GM12878 (cell line): ENCODE data around the gene NKIRAS1. TPM values are rescaled to one million over a fixed set of nuclear protein-coding genes. Genes with fewer than 3 reads are reported as not detected.

Source experiments
- ATAC-seq: fragments of 200-7000 bp; cut with Tn5 transposase; 3 replicates; pipeline ENCODE4 v1.9.1; 2020; ENCODE audit warnings: mild to moderate bottlenecking, moderate library complexity
- BruUV-seq: library from RNA; stranded (reverse); fragments of 400-500 nt; replicated peaks from 2 replicates; lab custom pipeline; 2021; lab: Mats Ljungman, UMichigan
- CTCF ChIA-PET: fragments of 300-600 bp; sonication (Branson Sonifier 250); formaldehyde crosslinking; extraction: SDS; loops from one replicate; lab custom pipeline; 2021; ENCODE audit warnings: inconsistent platforms; lab: Yijun Ruan, JAX
- POLR2A ChIA-PET: fragments of 350-600 bp; formaldehyde crosslinking; extraction: SDS; loops from one replicate; lab custom pipeline; 2021; ENCODE audit warnings: inconsistent platforms; lab: Charles Lee
- RAD21 ChIA-PET: fragments of 300-600 bp; sonication (Branson Sonifier 250); formaldehyde crosslinking; loops from one replicate; lab custom pipeline; 2023; ENCODE audit warnings: antibody characterized with exemption; ENCODE audit not compliant: unreplicated experiment; lab: Charles Lee
- SMC1A ChIA-PET: fragments of 300-600 bp; sonication (Branson Sonifier 250); formaldehyde crosslinking; loops from one replicate; lab custom pipeline; 2023; ENCODE audit not compliant: unreplicated experiment, uncharacterized antibody; lab: Charles Lee
- DNase-seq: peaks from one replicate; pipeline ENCODE4 v3.0.0-alpha.2; 2011; ENCODE audit warnings: low read depth, low spot score
- FAIRE-seq: peaks from 3 replicates; lab custom pipeline; 2011; peaks lifted over from hg19 to GRCh38; lab: Jason Lieb, UNC
- H2AFZ ChIP-seq: 2 replicates; pipeline ENCODE4 v1.6.0; 2011; ENCODE audit warnings: low read depth, low read length, control low read depth; ENCODE audit not compliant: control insufficient read depth
- H3K27ac ChIP-seq: 2 replicates; pipeline ENCODE4 v1.5.1; 2011; ENCODE audit warnings: control low read depth; ENCODE audit not compliant: control insufficient read depth, insufficient read depth
- H3K27me3 ChIP-seq, 2 experiments: replicated peaks in 1 of 2; 2 replicates each; pipeline versions ENCODE4 v1.6.0 to v1.6.1; 2011; ENCODE audit warnings: low read length in 1 of 2; ENCODE audit not compliant: control insufficient read depth in 2 of 2, insufficient read depth in 2 of 2
- H3K36me3 ChIP-seq, 2 experiments: 2 replicates each; pipeline ENCODE4 v1.5.1; 2011; ENCODE audit warnings: low read length in 1 of 2; ENCODE audit not compliant: control insufficient read depth in 2 of 2, insufficient read depth in 2 of 2
- H3K4me1 ChIP-seq: 2 replicates; pipeline ENCODE4 v1.6.1; 2011; ENCODE audit warnings: mild to moderate bottlenecking, low read length, moderate library complexity, mixed read lengths; ENCODE audit not compliant: control insufficient read depth, insufficient read depth
- H3K4me2 ChIP-seq: 2 replicates; pipeline ENCODE4 v1.6.0; 2011; ENCODE audit warnings: control low read depth; ENCODE audit not compliant: control insufficient read depth, insufficient read depth
- H3K4me3 ChIP-seq: fragments of 200-600 bp; sonication (generic); 2 replicates; pipeline ENCODE4 v1.5.1; 2016
- H3K79me2 ChIP-seq: 2 replicates; pipeline ENCODE4 v1.6.0; 2011; ENCODE audit warnings: low read length; ENCODE audit not compliant: control insufficient read depth, insufficient read depth
- H3K9ac ChIP-seq: 2 replicates; pipeline ENCODE4 v1.8.0; 2011; ENCODE audit warnings: low read length, control low read depth, mixed read lengths; ENCODE audit not compliant: control insufficient read depth, insufficient read depth
- H3K9me3 ChIP-seq: replicated peaks from 3 replicates; pipeline ENCODE4 v1.5.1; 2011; ENCODE audit warnings: mild to moderate bottlenecking, low read length; ENCODE audit not compliant: control insufficient read depth, insufficient read depth
- H4K20me1 ChIP-seq: 2 replicates; pipeline ENCODE4 v1.6.0; 2011; ENCODE audit not compliant: control insufficient read depth, insufficient read depth
- HCFC1 ChIP-seq: fragments of 150-350 bp; IDR thresholded peaks from 2 replicates; pipeline ENCODE4 v1.6.1; 2014; ENCODE audit warnings: low read length
- HDGF ChIP-seq: fragments of 450-650 bp; IDR thresholded peaks from 2 replicates; pipeline ENCODE4 v1.6.1; 2016; ENCODE audit warnings: antibody characterized with exemption
- NBN ChIP-seq: fragments of 450-650 bp; IDR thresholded peaks from 2 replicates; pipeline ENCODE4 v1.6.1; 2016
- SIX5 ChIP-seq: IDR thresholded peaks from 2 replicates; pipeline ENCODE4 v1.6.1; 2011; ENCODE audit warnings: mild to moderate bottlenecking, low read depth, low read length, moderate library complexity; ENCODE audit not compliant: severe bottlenecking
- SUPT20H ChIP-seq: IDR thresholded peaks from 2 replicates; pipeline ENCODE4 v1.6.1; 2011; ENCODE audit warnings: low read depth, mild to moderate bottlenecking, low read length, moderate library complexity, borderline replicate concordance; ENCODE audit not compliant: control insufficient read depth
- USF1 ChIP-seq: IDR thresholded peaks from 2 replicates; pipeline ENCODE4 v1.6.1; 2011; ENCODE audit warnings: borderline replicate concordance, low read depth, mild to moderate bottlenecking, moderate library complexity, mixed read lengths, low read length; ENCODE audit not compliant: insufficient read depth; ENCODE audit errors: extremely low read length
- USF2 ChIP-seq: IDR thresholded peaks from 2 replicates; pipeline ENCODE4 v1.6.1; 2011; ENCODE audit warnings: low read depth, low read length, improper control_type of control experiment, borderline replicate concordance
- WGBS: methylation state at CpG from one replicate; pipeline ENCODE4 v1.1.6; 2016; ENCODE audit warnings: low lambda C conversion rate; ENCODE audit not compliant: insufficient replicate concordance, insufficient coverage; ENCODE audit errors: missing lambda C conversion rate; 5-methylcytosine and 5-hydroxymethylcytosine counted together
- in situ Hi-C: fragments of 300-500 bp; cut with MboI; formaldehyde crosslinking; loops from 9 replicates; pipeline ENCODE4 v1.14.3; 2018; ENCODE audit warnings: mixed read lengths
- intact Hi-C: fragments of 100-400 bp; cut with micrococcal nuclease; formaldehyde crosslinking; loops from one replicate; pipeline ENCODE4 v1.14.2; 2022; ENCODE audit not compliant: unreplicated experiment
- polyA plus RNA-seq, 11 experiments: library from polyadenylated mRNA; depleted of rRNA in 4 of 11; unstranded in 6 of 11; stranded (reverse) in 5 of 11; fragments of >200 nt; fragmentation: Nextera tagmentation in 4 of 11; fragmentation: Illumina TruSeq in 1 of 11; extraction: Ambion mirVana in 4 of 11; extraction: Trizol in 1 of 11; gene quantifications; 1 replicate in 1 of 11; 2 replicates in 10 of 11; pipeline versions ENCODE4 v1.2.1 to v1.2.3, GENCODE V29; 2011 to 2016; ENCODE audit warnings: inconsistent platforms in 2 of 11, missing spikeins in 2 of 11, low read depth in 1 of 11
- total RNA-seq, 4 experiments: library from RNA; depleted of rRNA in 3 of 4; stranded (reverse); fragments of >200 nt in 3 of 4; fragmentation: Illumina TruSeq in 1 of 4; extraction: Trizol in 1 of 4; gene quantifications; 2 replicates each; pipeline versions ENCODE4 v1.2.1 to v1.2.3, GENCODE V29; 2013 to 2021

NKIRAS1 gene
- total and polyA plus RNA-seq, 10 of the 15 experiments (the other 5 are each of a cell fraction or from before 2014, with no cell fraction given) = 7.1 to 17.9 (median 10.9) TPM

- intact Hi-C loops (no loop called here), in situ Hi-C loops (no loop called here)
- H3K27me3 ChIP-seq = no peaks in the 10 kb centered on the region
- no peaks in the 10 kb centered on the region; the same call in 1 of the 2 replicates for H4K20me1 ChIP-seq
- no TSS peak for BruUV-seq
- no peak overlapping the region for H3K4me2 ChIP-seq
- ATAC-seq (no peak), DNase-seq (no peak)
- no peaks in the 10 kb centered on the region for H3K4me1 ChIP-seq
- no peak overlapping the region for H2AFZ ChIP-seq
- TF ChIP-seq SUPT20H (no peak), USF2 (no peak), NBN (no peak), USF1 (no peak), HDGF (no peak), SIX5 (no peak), HCFC1 (no peak)
- TF ChIP-seq, all 136 proteins: peak for 0
- H3K9ac ChIP-seq = no peak overlapping the region
- no peak overlapping the region for H3K4me3 ChIP-seq
- FAIRE-seq = no peak
- ChIA-PET SMC1A (interaction anchor here (1.3 kb wide), 1 partner anchor 40 kb away, joined by 4 read pairs; no protein-coding TSS in a partner anchor), POLR2A (no interaction called here), CTCF (interaction anchor here (0.5 to 7.2 kb wide), 6 partner anchors 10 to 926 kb away, joined by 3 to 103 read pairs (median 4); no protein-coding TSS in a partner anchor), RAD21 (no interaction called here)
- peaks cover 2% of the 10 kb centered on the region for H3K79me2 ChIP-seq
- WGBS = 77% methylated on average over 3 of the region's 3 CpGs
- no peaks in the 10 kb centered on the region for H3K9me3 ChIP-seq
- H3K27ac ChIP-seq = no peak overlapping the region
- peaks cover 7 to 25% of the 10 kb centered on the region in 2 experiments for H3K36me3 ChIP-seq
These were observed 30.5 kb downstream of the NKIRAS1 start for GRCh38 chr3:23886311-23886710.
